GM21825 (cell line): Measurements from ENCODE around the gene KLHL22.
"Not testable (repeated sequence)": the region's sequence is repeated elsewhere in the genome, so short reads cannot be mapped to it uniquely, and the experiment has no call there.

Experiments used
- ATAC-seq: cut with Tn5 transposase; IDR thresholded peaks from one replicate; pipeline ENCODE4 v1.9.1; 2021; ENCODE audit warnings: mild to moderate bottlenecking, moderate library complexity; ENCODE audit not compliant: unreplicated experiment

The KLHL22 gene

GRCh38 chr22:20405291-20405930, 90.2 kb downstream of the KLHL22 start:
- ATAC-seq = no peak

- ATAC-seq = no peak
Measured at GRCh38 chr22:20404881-20405280, 90.7 kb downstream of the KLHL22 start.

GRCh38 chr22:20403779-20404140, 91.8 kb downstream of the KLHL22 start:
- ATAC-seq = no peak

- ATAC-seq = no peak
Measured at GRCh38 chr22:20402960-20403778, 92.4 kb downstream of the KLHL22 start.

- no peak for ATAC-seq
Measured at GRCh38 chr22:20401376-20402014, 94.1 kb downstream of the KLHL22 start.

- ATAC-seq = no peak
Measured at GRCh38 chr22:20400606-20401375, 94.8 kb downstream of the KLHL22 start.

- no peak for ATAC-seq
Measured at GRCh38 chr22:20399866-20400605, 95.6 kb downstream of the KLHL22 start.

- no peak for ATAC-seq
Measured at GRCh38 chr22:20398420-20398819, 97.2 kb downstream of the KLHL22 start.

- no peak for ATAC-seq
Measured at GRCh38 chr22:20397498-20397897, 98.1 kb downstream of the KLHL22 start.

- ATAC-seq = no peak
Measured at GRCh38 chr22:20396639-20397038, 99.0 kb downstream of the KLHL22 start.

- no peak for ATAC-seq
Measured at GRCh38 chr22:20395907-20396287, 99.7 kb downstream of the KLHL22 start.

- no peak for ATAC-seq
Measured at GRCh38 chr22:20395181-20395906, 100.3 kb downstream of the KLHL22 start.

- peak; percentile 80 for ATAC-seq
Measured at GRCh38 chr22:20393705-20394476, 101.7 kb downstream of the KLHL22 start, which contains the start of gene ZNF74. Gene ZNF74, plus strand, starts transcription at chr22:20394151. Its CDS starts 478 bp downstream, at chr22:20394629.

- ATAC-seq = no peak
Measured at GRCh38 chr22:20392983-20393704, 102.5 kb downstream of the KLHL22 start.

- not testable (repeated sequence) for ATAC-seq
Measured at GRCh38 chr22:20392365-20392881, 103.2 kb downstream of the KLHL22 start.
